Stomach (tissue), 9 donors: ENCODE data around the gene GALNT17. TPM values are rescaled to one million over a fixed set of nuclear protein-coding genes. Genes with fewer than 3 reads are reported as not detected.
"Not testable (repeated sequence)": the region's sequence is repeated elsewhere in the genome, so short reads cannot be mapped to it uniquely, and the experiment has no call there.

ENCODE experiments used
- DNase-seq, 2 donors: peaks; one replicate each; pipeline versions ENCODE4 v3.0.0 to v3.0.0-alpha.2; 2013 to 2019
- H3K27ac ChIP-seq, 5 donors: fragments of 200-600 bp in 4 of 5; sonication (generic) in 4 of 5; one replicate each; pipeline ENCODE4 v1.5.1; 2013 to 2019; ENCODE audit warnings: mild to moderate bottlenecking in 1 of 5, moderate library complexity in 1 of 5
- H3K27me3 ChIP-seq, 3 donors: fragments of 200-600 bp; sonication (generic); one replicate each; pipeline ENCODE4 v1.5.1; 2017 to 2019; ENCODE audit warnings: mixed run types in 1 of 3
- H3K36me3 ChIP-seq, 4 donors: fragments of 200-600 bp; sonication (generic); 1 replicate in 3 of 4; 2 replicates in 1 of 4; pipeline ENCODE4 v1.5.1; 2016 to 2019
- H3K4me1 ChIP-seq, 4 donors: fragments of 200-600 bp; sonication (generic); one replicate each; pipeline ENCODE4 v1.5.1; 2016 to 2019
- H3K4me3 ChIP-seq, 4 donors: fragments of 200-600 bp; sonication (generic) in 3 of 4; one replicate each; pipeline ENCODE4 v1.5.1; 2016 to 2019; ENCODE audit warnings: mild to moderate bottlenecking in 1 of 4
- H3K9me3 ChIP-seq, 4 donors: fragments of 200-600 bp; sonication (generic); one replicate each; pipeline ENCODE4 v1.5.1; 2016 to 2019
- EP300 ChIP-seq: sonication (generic); formaldehyde crosslinking; IDR thresholded peaks from one replicate; pipeline ENCODE4 v1.6.1; 2017; ENCODE audit warnings: antibody characterized with exemption
- POLR2A ChIP-seq, 4 donors: fragments of 450-650 bp; IDR thresholded peaks; one replicate each; pipeline ENCODE4 v1.6.1; 2016; ENCODE audit warnings: antibody characterized with exemption in 4 of 4, control low read depth in 2 of 4, mild to moderate bottlenecking in 1 of 4, moderate library complexity in 1 of 4
- POLR2AphosphoS5 ChIP-seq, 3 donors: sonication (generic); formaldehyde crosslinking; IDR thresholded peaks; one replicate each; pipeline ENCODE4 v1.6.1; 2016; ENCODE audit warnings: antibody characterized with exemption in 3 of 3
- WGBS, 5 donors: extraction: QIAGEN DNeasy Blood & Tissue Kit in 3 of 5; methylation state at CpG; one replicate each; pipeline versions ENCODE4 v1.1.5 to v1.1.7; 2013 to 2018; 5-methylcytosine and 5-hydroxymethylcytosine counted together
- intact Hi-C: fragments of 100-400 bp; cut with DNase I; formaldehyde crosslinking; loops from one replicate; pipeline ENCODE4 v1.15.1; 2023; ENCODE audit warnings: low total_unique reads
- polyA plus RNA-seq, 3 donors: library from polyadenylated mRNA; stranded (reverse); fragments of 200-250 nt; gene quantifications; one replicate each; pipeline ENCODE4 v1.2.3, GENCODE V29; 2013
- total RNA-seq, 5 donors: library from RNA; depleted of rRNA; stranded (reverse); fragments of >200 nt; gene quantifications; one replicate each; pipeline versions ENCODE4 v1.1.0 to v1.2.3, GENCODE V29; 2014 to 2016
- TF ChIP-seq, protein P1 (sequence below), 7 experiments: fragments of 450-650 bp in 4 of 7; fragments of 200-600 bp in 3 of 7; sonication (generic) in 3 of 7; IDR thresholded peaks; one replicate each; pipeline ENCODE4 v1.5.1; 2016 to 2019; ENCODE audit warnings: antibody characterized with exemption in 7 of 7, control low read depth in 2 of 7, mild to moderate bottlenecking in 1 of 7
- donor health status: healthy with polysubstance abuse.
- donor health status: Bipolar disorder and iron deficiency.
- donor health status: healthy.

Gene GALNT17
- total and polyA plus RNA-seq, 8 donors, result 0.76 to 12.5 (median 1.6) TPM; not detected in 1

DNA sequence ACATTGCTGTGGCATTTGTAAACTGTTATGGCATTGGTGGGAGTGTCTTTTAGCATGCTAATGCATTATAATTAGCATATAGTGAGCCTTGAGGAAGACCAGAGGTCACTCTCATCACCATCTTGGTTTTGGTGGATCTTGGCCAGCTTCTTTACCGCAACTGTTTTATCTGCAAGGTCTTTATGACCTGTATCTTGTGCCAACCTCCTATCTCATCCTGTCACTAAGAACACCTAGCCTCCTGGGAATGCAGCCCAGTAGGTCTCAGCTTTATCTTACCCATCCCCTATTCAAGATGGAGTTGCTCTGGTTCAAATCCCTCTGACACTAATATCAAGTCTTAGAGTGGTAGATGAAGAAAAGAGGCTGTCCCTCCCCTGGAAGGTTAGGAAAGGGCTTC is 506.2 kb downstream of the GALNT17 start:
- WGBS, 5 donors, result 83 to 93% (median 88%) methylated on average over 1 of the region's 1 CpG
- DNase-seq, result no peak
- H3K27ac ChIP-seq, result no peak overlapping the region
- peaks cover 0 to 8% (median 4%) of the 10 kb centered on the region in 4 donors for H3K4me1 ChIP-seq
- TF ChIP-seq POLR2AphosphoS5 (IDR thresholded peaks at IDR 0.05), result no peak
- no peak for TF ChIP-seq POLR2A (IDR thresholded peaks at IDR 0.05)
- TF ChIP-seq EP300, result no peak
- TF ChIP-seq, protein P1, sequence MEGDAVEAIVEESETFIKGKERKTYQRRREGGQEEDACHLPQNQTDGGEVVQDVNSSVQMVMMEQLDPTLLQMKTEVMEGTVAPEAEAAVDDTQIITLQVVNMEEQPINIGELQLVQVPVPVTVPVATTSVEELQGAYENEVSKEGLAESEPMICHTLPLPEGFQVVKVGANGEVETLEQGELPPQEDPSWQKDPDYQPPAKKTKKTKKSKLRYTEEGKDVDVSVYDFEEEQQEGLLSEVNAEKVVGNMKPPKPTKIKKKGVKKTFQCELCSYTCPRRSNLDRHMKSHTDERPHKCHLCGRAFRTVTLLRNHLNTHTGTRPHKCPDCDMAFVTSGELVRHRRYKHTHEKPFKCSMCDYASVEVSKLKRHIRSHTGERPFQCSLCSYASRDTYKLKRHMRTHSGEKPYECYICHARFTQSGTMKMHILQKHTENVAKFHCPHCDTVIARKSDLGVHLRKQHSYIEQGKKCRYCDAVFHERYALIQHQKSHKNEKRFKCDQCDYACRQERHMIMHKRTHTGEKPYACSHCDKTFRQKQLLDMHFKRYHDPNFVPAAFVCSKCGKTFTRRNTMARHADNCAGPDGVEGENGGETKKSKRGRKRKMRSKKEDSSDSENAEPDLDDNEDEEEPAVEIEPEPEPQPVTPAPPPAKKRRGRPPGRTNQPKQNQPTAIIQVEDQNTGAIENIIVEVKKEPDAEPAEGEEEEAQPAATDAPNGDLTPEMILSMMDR (IDR thresholded peaks at IDR 0.05), result no peak
- intact Hi-C loops, result no loop called here
- no peaks in the 10 kb centered on the region for H3K36me3 ChIP-seq
- no peaks in the 10 kb centered on the region for H3K9me3 ChIP-seq
- H3K27me3 ChIP-seq, result no peaks in the 10 kb centered on the region
- no peak overlapping the region for H3K4me3 ChIP-seq

DNA sequence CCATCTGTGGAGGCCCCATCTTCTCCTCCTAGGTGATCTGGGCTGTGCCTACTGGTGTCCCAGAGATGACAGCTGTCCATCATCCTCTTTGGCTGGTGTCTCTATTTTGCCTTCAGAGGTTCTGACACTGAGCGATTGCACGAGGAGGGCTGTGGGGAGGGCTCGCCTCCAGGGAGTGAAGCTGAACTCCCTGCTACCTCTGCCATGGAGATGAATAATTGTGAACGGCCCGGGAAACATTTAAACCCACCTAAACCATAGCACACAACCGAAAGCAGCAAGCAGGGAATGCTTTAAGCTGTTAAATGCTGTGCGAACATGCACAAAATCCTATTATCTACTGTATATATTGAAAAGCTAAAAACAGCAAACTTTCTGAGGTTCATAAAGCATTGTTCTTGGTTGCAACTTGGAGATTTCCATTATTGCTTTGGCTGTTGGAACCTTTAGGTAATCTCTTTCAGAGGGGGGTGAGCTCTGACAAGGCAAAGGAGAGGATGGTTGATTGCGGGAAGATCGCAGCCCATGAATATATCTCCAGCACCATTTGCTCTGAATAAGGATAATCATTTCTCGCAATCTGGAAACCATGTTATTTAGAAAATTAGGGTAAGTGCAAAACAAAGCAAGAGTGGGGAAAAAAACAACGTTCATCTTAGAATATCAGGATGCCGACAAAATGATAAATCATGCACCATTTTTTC is 507.6 kb downstream of the GALNT17 start:
- TF ChIP-seq, protein P1 (IDR thresholded peaks at IDR 0.05), result no peak
- TF ChIP-seq POLR2AphosphoS5 (IDR thresholded peaks at IDR 0.05) (no peak), POLR2A (IDR thresholded peaks at IDR 0.05) (no peak)
- H3K4me1 ChIP-seq, result no peaks in the 10 kb centered on the region
- peaks cover 0 to 1% (median 0%) of the 10 kb centered on the region in 4 donors for H3K9me3 ChIP-seq
- no peak overlapping the region for H3K4me3 ChIP-seq
- no peak for DNase-seq
- H3K27me3 ChIP-seq, result no peaks in the 10 kb centered on the region
- H3K36me3 ChIP-seq, result no peaks in the 10 kb centered on the region
- H3K27ac ChIP-seq, result no peak overlapping the region
- intact Hi-C loops, result no loop called here
- WGBS, 5 donors, result 75 to 80% (median 79%) methylated on average over 12 of the region's 12 CpGs

DNA sequence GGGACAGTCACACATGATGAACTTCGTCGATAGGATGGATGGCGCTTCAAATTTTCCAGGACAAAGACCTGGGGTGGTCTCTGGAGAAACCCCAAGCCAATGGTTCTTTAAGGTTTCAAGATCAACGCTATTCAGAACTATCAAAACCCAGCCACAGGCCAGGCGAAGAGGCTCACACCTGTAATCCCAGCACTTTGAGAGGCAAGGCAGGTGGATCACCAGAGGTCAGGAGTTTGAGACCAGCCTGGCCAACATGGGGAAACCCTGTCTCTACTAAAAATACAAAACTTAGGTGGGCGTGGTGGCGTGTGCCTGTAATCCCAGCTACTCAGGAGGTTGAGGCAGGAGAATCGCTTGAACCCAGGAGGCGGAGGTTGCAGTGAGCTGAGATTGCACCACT is 511.1 kb downstream of the GALNT17 start:
- H3K27ac ChIP-seq, H3K4me3 ChIP-seq, H3K27me3 ChIP-seq, H3K4me1 ChIP-seq, intact Hi-C loops, H3K36me3 ChIP-seq, DNase-seq: not testable (repeated sequence)
- 86 to 94% (median 91%) methylated on average over 9 of the region's 9 CpGs for WGBS, 5 donors
- peaks cover 0 to 28% (median 10%) of the 10 kb centered on the region in 4 donors for H3K9me3 ChIP-seq

DNA sequence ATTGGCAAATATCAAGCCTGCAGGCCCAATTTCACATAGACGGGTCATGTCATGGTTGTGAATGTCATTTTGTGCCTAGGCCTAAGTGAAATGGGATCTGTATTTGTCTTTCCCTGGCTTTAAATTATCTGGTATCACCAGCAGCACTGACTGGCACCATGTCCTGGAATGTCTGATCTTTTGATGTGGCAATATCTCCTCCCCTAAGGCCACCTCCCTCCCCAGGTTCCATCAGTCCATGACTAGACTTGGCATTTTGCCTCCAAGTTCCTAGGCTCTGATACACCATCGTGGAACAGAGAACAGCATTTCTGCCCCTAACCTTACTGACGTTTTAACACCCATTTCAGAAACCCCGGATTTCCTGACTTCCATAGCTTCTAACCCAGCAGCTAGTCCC is 513.9 kb downstream of the GALNT17 start:
- Histone ChIP-seq H3K27ac (no peak overlapping the region), H3K36me3 (no peaks in the 10 kb centered on the region), H3K27me3 (no peaks in the 10 kb centered on the region), H3K9me3 (peaks cover 0 to 52% (median 31%) of the 10 kb centered on the region in 4 donors), H3K4me1 (no peaks in the 10 kb centered on the region), H3K4me3 (no peak overlapping the region)
- intact Hi-C loops, result no loop called here
- DNase-seq, result no peak
- TF ChIP-seq POLR2A (IDR thresholded peaks at IDR 0.05) (no peak), EP300 (no peak), POLR2AphosphoS5 (IDR thresholded peaks at IDR 0.05) (no peak)
- TF ChIP-seq, protein P1 (IDR thresholded peaks at IDR 0.05), result no peak
- WGBS, 5 donors, result 78 to 87% (median 79%) methylated on average over 4 of the region's 4 CpGs

DNA sequence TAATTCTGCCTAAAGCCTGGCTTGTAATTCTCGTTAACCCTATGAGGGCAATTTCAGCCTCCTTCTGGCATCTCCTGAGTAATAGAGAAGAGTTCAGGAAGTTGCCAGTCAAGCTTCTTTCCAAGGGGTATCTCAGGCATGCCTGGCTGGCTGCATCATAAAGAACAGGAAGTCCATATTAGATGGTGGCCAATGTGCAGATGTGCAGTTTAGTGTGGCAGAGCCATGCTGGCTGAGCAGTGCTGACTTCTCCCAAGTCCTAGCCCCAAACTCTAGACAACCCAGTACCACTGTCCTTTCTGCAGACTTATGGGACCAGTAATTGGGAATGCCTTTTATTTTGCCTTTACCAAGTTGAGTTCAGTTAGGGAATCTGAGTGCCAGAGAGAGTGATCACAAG is 517.9 kb downstream of the GALNT17 start:
- 45 to 69% (median 62%) methylated on average over 1 of the region's 1 CpG for WGBS, 5 donors

More for the DNA sequence above, 517.9 kb downstream of the GALNT17 start:
- Histone ChIP-seq H3K4me1 (no peaks in the 10 kb centered on the region), H3K9me3 (peaks cover 0 to 50% (median 29%) of the 10 kb centered on the region in 4 donors), H3K36me3 (no peaks in the 10 kb centered on the region), H3K27ac (no peak overlapping the region), H3K27me3 (no peaks in the 10 kb centered on the region), H3K4me3 (no peak overlapping the region)
- intact Hi-C loops, result no loop called here
- TF ChIP-seq POLR2AphosphoS5 (IDR thresholded peaks at IDR 0.05) (no peak), EP300 (no peak), POLR2A (IDR thresholded peaks at IDR 0.05) (no peak)
- TF ChIP-seq, protein P1 (IDR thresholded peaks at IDR 0.05), result no peak
- DNase-seq, result no peak
